Measurements from ENCODE around the gene EPG5.
A peak's percentile ranks its signal among the peaks of the same experiment; 100 is the strongest.
"Not testable (repeated sequence)": the region's sequence is repeated elsewhere in the genome, so short reads cannot be mapped to it uniquely, and the experiment has no call there.

Gene EPG5

DNA sequence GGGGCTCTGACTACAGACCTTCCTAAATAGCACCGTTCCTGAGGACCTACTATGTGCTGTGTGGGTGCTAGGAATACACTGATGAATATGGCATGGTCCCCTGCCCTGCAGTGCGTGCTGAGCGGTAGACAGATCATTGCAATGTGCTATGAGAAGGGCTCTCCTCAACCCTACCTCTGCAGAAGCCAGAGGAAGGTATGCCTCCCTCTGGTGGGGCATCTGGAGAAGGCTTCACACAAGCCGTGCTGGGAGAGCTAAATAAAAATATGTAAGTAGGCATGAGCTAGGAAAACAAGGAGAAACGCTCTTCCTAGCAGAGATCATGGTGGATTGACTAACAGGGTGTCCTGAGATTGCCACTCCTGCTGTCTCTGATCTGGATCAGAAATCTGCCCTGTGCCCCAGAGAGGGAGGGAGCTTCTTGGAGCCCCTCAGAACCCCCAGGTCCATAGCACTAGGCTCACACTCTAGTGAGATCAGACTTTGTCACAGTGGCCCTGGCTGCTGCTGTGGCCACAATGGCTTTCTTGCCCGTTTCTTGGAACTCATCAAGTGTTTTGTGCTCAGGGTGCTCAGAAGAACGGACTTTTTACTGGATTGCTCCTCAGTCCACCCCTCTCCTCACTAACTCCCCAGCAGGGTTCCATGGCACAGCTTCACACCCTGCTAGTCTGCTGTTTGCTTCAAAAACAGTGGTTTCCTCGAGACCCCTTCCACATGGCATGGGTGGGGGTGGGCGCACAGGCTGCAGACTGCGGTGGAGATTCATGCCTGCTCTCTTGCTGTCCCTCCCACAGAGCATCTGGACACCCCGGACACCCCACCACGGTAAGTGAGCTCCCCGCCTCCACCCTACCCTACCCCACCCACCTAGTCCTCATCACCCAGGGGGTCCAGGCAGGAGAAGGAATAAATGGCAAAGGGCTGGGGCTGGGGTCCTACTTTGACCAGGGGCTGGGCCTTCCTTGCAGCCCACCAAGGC lies 127.4 kb downstream of the EPG5 start:
- DNase-seq (ENCODE audit: low read depth in 2 of 2) = peak; percentile 63 to 66

DNA sequence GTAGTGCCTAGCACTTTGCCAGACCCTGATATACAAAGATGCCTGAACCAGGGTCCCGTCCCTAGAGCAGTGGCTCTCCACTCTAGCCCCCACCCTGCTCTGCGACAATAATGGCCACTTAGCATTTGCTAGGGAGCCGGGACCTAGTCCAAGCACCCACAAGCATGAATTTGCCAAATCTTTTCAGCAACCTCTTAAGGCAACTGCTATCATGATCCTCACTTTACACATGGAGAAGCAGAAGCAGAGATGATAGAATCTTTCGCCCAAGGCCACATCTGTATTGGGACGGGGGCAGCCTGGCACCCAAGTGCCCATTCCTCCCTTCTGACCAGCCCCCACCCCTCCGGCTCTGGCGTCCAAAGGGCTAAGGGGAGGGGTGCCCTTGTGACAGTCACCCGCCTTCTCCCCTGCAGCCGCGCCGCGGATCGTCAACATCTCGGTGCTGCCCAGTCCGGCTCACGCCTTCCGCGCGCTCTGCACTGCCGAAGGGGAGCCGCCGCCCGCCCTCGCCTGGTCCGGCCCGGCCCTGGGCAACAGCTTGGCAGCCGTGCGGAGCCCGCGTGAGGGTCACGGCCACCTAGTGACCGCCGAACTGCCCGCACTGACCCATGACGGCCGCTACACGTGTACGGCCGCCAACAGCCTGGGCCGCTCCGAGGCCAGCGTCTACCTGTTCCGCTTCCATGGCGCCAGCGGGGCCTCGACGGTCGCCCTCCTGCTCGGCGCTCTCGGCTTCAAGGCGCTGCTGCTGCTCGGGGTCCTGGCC lies 128.6 kb downstream of the EPG5 start:
- no peak for DNase-seq (ENCODE audit: low read depth in 2 of 2)

DNA sequence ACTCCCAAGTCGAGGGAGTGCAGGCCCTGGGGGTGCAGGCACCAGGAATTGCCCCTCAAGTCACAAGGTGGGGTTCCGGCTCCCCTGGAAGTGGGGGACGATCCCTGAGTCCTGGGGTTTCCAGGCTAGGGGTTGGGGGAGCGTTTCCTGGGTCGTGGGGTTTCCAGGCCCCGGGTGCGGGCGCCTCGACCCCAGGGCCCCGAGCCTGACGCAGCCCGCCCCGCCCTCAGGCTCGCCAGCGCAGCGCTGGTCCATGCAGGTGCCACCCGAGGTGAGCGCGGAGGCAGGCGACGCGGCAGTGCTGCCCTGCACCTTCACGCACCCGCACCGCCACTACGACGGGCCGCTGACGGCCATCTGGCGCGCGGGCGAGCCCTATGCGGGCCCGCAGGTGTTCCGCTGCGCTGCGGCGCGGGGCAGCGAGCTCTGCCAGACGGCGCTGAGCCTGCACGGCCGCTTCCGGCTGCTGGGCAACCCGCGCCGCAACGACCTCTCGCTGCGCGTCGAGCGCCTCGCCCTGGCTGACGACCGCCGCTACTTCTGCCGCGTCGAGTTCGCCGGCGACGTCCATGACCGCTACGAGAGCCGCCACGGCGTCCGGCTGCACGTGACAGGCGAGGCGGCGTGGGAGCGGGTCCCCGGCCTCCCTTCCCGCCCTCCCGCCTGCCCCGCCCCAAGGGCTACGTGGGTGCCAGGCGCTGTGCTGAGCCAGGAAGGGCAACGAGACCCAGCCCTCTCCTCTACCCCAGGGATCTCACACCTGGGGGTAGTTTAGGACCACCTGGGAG lies 129.7 kb downstream of the EPG5 start:
- DNase-seq (ENCODE audit: low read depth in 2 of 2) = no peak

DNA sequence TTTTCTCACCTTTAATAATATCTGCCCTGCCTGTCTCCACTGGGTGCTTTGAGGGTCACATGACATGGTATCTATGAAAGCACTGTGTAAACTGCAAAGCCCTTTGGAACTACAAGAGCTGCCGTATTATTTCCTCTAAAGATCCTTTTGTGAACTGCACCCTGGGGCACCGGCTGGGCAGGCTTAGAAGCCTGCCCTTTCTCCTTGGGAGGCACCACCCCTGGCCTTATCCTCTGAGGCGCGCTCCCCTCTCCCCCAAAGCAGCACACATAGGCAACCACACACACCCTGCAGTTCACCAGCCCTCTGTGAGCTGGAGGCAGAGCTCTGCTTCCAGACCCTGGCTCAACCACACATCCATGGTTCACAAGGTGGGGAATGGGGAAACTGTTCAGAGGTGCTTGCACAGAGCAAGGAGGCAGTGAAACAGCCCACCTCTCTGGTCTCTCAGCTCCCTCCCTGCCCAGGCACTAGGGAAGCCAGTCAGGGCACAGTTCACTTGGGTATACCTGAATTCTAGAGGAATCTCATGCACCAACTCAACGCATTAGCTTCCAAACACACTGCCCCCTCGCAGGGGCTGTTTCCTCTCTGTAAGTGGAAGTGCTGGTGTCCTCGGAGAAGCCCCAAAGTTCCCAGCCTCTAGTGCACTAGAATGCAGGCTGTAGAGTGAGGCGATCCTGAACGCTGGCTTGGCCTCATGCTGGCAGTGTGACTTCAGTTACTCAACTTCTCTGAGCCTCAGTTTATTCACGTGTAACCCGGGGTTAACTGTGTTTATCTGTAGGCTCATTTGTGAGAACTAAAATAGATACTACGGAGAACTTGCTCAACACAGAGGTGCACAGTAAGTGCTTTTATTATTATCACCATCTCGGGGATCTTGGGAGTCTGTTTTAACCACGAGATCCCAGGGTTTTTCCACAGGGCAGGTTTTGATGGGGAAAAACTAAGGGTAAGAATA lies 130.6 kb downstream of the EPG5 start:
- no peak for DNase-seq (ENCODE audit: low read depth in 2 of 2)

DNA sequence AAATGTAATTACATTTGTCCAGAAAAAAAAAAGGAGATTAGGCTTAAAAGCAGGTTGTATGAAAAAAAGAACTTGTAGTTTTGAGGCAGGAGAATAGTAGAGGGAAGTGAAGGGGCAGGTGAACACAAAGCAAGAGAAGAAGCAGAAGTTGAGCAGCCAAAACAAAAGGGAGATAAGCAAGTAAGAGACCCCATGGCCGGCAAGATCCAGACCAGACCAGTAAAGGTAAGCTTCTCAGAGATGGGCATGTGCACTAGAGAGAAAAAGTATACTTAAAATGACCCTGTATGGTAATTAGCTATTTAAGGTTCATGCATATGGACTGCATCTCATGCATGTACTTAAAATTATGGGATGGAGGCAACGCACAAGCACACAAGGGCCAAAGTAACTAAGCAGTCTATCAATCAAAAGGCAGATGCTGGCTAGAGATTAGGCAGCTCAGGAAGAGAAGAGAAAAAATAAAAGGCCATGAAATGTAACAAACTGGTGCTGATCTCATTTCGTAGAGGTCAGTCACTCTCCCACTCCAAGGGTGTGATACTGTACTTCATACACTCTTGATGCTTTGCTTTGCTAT lies 132.0 kb downstream of the EPG5 start:
- DNase-seq (ENCODE audit: low read depth in 2 of 2) = no peak

DNA sequence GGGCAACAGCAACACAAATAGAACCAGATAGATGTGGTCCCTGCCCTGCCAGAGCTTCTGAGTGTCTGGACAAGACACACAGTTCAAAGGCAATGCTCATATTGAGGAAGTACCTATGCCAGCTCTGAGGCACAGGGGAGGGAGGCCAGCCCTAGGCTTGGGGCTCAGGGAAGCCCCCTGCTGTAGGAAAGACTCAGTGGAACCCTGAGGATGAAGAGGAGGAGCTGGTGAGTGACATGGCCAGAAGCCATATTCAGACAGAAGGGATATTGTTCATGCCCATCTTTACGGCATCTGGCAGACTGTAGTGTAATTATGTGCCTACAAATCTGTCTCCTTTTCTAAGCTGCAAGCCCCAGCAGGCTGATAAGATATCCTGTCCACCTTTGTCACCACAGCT lies 132.8 kb downstream of the EPG5 start:
- DNase-seq (ENCODE audit: low read depth in 2 of 2) = no peak

DNA sequence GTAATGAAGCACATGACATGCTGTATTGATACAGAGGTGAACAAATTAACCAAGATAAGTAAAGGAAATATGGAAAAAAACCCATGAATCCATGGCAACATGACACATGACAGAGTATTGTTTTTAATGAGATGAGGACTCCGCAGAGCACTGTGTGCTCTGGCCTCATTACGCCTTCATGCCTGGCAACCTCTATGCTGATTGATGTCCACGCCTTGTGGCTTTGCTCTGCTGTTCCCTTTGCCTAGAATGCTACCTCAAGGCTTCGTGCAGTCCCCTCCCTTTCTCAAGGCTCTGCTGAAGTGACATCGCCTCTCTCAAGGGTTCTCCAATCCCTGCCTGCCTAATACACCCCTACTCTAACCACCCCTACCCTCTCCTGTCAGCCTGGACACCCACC lies 133.3 kb downstream of the EPG5 start:
- no peak for DNase-seq (ENCODE audit: low read depth in 2 of 2)

DNA sequence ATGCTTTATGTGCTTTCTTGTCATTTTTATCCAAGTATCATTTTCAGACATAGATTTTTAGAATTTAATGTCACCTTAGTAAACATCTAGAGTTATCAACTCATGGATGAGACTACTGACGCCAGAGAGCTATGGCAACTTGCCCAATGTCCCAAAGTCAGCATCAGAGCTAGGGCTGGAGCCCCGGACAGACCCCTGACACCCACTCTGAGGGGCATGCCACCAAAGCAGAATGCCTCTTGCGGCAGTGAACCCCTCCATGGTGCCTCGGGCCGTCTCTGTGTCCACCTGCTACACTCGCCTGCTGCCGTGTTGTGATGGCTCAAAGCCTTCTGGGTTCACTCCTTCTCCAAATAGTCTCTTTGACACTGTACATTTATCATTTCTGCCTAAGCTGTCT lies 136.2 kb downstream of the EPG5 start:
- no peak for DNase-seq (ENCODE audit: low read depth in 2 of 2)

DNA sequence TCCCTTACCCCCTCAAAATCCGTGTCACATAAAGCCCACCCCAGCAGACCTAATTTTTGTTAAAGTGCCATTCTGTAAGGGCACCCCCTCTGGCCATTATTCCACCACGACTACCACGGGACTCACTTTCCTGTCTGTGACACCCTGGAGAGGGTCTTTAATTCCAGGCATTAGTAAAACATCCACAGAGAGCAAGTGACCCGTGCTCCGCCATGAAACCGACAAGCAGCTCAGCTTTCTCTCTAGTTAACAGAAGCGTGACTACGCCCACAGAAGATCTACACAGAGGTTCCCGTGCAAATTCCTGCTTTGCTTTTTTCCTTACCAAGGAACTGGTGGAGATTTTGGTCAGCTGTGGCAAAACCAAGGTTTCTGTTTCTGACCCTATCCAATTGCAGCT lies 137.3 kb downstream of the EPG5 start:
- DNase-seq (ENCODE audit: low read depth in 2 of 2) = no peak

DNA sequence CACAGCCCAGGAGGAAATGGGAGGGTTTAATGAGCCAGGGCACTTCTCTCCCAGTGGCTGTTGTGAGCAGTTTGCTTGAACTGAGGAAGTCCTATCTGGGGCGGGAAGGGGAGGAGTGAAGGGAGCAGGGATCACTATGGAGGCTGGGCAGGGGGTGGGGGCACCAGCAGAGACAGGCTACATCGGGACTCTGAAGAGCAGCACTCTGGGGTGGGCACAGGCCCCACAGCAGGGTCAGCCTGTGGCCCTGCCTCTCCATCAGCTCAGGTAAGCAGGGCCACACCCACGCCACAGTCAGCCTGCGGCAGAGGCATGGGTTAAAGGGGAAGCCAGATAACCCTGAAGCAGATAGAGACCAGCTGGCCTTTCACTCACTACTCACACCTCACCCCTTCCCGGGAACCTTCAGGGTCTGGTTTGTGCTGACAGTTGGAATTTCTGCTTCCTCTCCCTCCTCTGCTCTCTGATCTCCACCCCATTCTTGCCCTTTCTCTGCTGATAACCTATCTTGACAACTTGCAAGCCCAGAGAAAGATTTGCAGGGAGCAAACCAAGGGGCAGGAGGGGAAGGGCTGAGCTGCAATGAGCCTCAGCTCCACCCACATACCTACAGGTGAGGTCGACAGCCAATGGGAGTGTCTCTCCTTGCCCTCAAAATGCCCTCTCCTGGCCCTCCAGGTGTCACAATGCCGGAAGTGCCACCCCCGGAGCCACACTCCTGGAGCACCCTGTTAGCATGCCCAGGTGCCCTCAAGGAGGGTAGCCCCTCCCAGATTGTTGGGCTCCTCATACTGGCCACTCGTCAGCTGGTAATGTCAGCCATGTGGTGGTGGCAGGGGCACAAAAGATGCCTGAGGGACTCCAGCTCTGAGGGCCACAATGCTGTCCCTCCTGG lies 138.0 kb downstream of the EPG5 start:
- DNase-seq (ENCODE audit: low read depth in 2 of 2) = no peak

DNA sequence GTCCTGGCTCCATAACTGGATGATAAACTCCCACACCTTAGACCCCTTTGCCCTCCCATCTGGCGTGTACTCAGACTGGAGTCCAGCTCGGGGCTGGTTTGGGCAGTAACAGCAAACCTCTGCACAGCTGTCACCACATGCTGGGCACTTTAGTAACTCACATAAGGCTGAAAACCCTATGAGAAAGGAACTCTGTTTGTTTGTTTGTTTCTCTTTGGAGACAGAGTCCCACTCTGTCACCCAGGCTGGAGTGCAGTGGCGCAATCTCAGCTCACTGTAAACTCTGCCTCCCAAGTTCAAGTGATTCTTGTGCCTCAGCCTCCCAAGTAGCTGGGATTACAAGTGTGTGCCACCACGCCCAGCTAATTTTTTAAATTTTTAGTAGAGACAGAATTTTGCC lies 140.4 kb downstream of the EPG5 start:
- DNase-seq (ENCODE audit: low read depth in 2 of 2) = not testable (repeated sequence)

DNA sequence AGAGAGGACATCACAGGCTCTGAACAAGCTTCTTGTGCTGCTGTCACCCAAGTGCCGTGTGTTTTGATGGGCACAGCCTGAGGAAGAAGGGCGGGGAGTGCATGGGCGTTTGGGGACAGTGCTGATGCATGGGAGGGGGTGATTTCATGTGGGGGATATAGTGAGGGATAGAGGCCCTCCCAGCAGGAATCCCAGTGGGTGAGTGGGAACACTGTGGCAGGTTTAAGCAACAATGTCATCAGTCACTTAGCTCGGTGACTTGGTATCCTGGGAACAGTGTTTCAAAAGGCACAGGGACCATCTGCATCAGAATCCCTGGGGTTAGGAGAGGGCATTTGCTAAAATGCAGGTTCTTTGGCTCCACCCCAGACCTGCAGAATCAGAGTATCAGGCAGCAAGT lies 141.0 kb downstream of the EPG5 start:
- no peak for DNase-seq (ENCODE audit: low read depth in 2 of 2)

DNA sequence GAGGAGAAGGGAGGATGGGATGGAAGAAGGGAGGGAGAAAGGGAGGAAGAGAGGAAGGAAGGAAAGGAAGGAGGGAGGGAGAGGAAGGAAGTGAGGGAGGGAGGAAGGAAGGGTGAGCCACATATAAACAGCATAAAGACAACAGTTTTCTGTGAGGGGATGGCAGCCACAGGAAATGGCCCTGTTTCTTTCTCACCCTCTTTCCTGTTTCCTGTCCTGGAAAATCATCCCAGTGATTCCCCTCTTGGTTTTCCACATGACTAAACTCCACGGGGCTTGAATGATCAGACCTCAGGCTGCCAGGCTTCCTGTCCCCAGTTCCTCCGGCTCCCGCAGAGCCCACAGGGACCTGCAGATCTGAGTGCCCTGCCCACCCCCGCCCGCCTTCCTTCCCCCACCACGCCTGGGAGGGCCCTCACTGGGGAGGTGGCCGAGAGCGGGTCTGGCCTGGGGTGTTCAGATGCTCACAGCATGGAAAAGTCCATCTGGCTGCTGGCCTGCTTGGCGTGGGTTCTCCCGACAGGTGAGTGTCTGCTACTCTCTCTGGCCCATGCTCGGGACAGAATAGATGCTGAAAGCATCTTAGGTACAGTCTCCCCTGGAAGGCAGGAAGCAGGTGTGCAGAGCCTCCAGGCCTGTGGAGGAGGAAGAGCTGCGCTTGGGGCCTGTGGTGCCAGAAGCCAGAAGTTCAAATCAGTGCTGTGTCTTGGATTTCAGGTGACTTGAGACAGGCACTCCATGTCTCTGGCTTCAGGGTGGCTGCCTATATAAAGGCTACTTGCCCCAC lies 141.7 kb downstream of the EPG5 start, which contains the start of gene SIGLEC15:
Gene SIGLEC15 (plus strand): TSS at position 418 of the 787 bp plus-strand sequence. CDS start 54 bp downstream, at position 472.
- no peak for DNase-seq (ENCODE audit: low read depth in 2 of 2)

DNA sequence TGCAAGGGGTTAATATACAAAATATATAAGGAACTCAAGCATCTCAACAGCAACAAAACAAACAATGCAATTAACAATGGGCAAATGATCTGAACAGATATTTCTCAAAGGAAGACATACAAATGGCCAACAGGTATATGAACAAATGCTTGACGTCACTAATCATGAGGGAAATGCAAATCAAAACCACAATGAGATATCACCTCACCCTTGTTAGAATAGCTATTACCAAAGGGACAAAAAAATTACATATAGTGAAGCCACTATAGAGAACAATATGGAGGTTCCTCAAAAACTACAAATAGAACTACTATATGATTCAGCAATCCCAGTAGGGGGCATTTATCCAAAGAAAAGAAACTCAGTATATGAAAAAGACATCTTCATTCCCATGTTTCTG lies 145.4 kb downstream of the EPG5 start:
- no peak for DNase-seq (ENCODE audit: low read depth in 2 of 2)

DNA sequence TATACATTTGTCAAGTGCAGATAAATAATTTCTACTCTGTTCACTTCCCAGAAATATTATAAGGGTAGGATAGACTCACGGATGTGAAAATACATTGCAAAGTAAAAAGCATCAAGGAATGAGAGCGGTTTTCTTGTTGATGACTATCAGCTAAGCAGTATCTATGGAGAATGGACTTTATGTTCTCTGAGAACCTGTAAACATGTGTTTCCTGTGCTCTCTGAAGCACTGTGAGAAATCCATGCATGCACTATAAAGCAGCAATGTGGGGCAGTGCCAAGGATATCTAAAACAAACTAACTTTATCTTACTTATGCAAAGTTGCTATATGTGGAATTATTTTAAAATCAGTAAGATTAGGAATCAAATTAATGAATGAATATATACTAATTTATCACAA lies 146.1 kb downstream of the EPG5 start:
- no peak for DNase-seq (ENCODE audit: low read depth in 2 of 2)

DNA sequence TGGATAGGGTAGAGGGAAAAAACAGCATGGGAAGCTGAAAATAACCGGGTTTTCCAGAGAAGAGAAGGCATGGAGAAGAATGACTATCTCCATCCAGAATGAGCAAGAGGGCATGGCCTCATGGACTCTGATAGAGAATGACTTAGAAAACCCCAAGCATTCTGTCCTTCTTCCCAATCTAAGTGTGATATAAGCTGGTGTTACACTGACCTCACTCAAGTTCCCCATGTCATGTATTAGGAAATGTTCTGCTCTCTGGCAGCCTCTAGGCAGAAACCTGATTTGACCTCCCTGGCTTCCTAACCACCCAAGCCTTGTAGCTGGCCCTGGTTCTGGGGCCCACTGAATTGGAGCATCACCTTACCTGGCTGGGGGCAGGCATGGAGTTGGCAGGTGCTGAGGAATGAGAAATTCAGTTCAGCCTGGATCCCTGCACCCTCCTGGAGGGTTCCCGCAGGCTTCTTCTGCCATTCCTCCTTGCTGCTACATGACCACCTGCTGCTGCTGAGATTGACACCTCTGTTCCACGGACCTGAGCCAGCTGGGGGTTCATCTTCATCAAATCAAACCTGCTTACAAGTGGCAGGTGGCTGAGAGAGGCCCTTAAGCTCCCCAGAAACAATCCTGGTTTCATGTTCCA lies 146.9 kb downstream of the EPG5 start:
- DNase-seq (ENCODE audit: low read depth in 2 of 2) = no peak

DNA sequence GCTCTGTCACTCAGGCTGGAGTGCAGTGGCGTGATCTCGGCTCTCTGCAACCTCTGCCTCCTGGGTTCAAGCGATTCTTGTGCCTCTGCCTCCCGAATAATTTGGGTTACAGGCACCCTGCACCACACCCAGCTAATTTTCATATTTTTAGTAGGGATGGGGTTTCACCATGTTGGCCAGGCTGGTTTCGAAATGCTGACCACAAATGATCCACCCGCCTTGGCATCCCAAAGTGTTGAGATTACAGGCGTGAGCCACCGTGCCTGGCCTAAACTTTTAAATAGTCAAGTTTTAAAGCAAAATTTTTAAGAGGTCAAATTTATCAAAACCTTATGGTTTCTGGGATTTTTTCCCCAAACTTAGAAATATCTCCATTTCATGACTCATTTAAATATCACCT lies 148.4 kb downstream of the EPG5 start:
- DNase-seq (ENCODE audit: low read depth in 2 of 2) = not testable (repeated sequence)

DNA sequence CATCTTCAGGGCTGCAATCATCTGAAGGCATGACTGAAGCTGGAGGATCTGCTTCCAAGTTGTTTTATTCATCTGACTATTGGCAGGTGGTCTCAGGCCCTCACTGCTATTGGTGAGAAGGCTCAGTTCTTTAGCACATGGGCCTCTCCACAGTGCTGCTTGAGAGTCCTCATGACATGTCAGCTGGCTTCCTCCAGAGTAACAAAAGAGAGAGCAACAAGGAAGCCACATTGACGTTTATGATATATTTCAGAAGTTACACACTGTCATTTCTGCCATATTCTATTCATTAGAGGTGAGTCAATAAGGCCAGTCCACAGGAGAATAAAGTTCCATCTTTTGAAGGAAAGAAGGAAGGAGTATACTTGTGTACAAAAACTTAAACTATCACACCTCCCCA lies 149.6 kb downstream of the EPG5 start:
- DNase-seq (ENCODE audit: low read depth in 2 of 2) = no peak
